ENCODE results near the gene EEF1A2.

The EEF1A2 gene

DNA sequence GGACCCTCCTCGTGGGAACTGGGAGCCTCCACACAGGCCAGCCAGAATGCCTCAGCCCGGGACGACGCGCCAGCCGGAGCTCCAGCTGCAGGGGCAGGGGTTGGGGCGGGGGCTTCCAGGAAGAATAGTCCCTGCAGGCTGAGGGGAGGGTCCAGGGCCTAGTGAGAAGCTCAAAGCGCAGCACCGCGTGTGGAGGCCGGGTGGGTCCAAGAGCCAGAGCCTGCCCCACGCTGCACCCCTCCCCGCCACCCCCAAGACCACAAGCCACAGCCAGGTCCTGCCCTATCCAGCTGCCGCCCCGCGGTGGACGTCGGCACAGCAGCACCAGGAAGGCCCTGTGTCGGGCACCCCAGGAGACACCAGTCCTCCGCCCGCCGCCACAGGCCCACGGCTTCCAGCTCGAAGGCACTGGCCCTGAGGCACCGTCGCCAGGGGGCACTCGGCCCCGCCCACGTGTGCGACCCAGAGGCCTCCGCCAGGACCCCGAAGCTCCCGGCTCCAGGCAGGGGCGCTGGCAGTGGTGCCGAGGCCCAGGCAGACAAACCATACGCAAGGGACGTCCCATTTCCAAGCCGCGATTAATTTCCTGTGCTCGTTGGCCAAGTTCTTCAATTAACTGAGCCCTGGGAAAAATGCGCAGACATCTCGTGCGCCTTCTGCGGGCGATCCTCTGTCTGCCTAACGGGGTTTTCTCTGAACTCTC lies 45.9 kb downstream of the EEF1A2 start:
- no peak for DNase-seq (ENCODE audit: low read depth in 2 of 2)

DNA sequence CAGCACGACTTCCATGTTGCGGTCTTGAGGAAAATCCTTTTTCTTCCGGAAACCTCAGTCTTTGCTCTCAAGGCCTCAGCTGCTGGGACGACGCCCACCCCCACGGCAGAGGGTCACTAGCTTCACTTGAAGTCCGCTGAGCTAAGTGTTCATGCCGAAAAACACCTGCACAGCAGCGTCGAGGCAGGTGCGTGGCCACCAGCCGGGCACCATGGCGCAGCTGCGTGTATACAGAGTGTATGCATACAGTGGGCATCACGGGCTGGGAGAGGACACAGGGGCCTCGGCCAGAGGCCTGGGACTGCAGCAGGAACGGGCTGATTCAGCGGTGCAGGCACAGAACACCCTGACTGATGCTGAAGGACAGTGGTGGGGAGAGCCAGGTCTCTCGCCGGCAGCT lies 46.5 kb downstream of the EEF1A2 start:
- no peak for DNase-seq (ENCODE audit: low read depth in 2 of 2)

DNA sequence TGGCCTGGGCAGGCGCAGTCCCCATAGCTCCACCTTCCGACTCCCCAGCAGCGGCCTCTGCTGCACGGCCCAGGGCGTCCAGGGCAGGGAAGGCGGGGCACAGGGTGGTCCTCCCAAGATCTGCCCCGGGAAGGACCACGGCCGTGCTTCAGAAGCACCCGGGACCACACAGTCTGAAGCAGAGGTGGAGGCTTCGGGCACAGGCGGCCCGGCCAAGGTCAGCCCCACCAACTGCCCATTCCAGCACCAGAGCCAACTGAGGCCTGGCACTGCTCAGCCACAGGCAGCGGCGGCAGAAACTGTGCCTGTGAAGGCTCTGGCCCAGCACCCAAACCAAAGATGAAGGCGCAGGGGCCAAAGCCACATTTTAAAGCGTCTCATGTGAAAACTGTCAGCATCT lies 47.1 kb downstream of the EEF1A2 start:
- DNase-seq (ENCODE audit: low read depth in 2 of 2) = no peak

DNA sequence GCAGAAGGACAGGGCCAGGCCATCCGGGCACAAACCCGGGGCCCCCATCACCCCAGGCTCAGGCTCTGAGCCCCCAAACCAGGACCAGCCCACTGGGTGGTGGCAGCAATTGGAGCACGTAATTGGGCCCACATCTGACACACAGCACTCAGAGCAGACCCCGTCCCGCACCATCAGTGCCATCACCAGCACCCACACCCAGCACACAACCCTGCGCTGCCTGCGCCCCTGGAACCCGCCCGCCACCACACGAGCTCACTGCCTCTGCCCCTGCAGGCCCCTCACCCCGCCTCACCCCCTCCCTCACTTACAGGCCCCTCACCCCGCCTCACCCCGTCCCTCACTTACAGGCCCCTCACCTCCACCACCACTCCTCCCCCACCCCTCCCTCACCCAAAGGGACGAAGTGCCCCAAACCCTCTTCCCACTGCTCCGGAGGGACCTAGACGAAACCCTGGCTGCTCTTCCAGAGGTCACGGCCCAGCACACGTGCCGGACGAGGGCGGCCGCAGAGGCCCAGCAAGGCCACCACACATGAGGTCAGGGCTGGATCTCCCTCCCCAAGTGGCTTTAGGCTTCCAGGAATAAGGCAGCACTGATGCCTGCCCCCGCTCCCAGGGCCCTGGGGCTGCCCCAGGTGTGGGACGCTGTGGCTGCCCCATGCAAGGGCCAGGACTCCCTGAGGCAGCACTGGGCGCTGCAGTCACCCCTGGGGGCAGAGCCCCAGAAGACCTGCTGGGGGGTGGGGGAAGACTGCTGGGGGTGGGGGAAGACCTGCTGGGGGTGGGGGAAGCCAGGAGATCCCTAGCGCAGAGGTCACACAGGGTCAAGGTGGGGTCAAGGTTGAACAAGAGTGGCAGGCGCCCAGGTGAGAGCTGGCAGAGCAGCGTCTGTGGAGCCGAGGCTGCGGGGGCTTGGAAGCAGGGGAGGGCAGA lies 48.8 kb downstream of the EEF1A2 start:
- DNase-seq (ENCODE audit: low read depth in 2 of 2) = no peak

DNA sequence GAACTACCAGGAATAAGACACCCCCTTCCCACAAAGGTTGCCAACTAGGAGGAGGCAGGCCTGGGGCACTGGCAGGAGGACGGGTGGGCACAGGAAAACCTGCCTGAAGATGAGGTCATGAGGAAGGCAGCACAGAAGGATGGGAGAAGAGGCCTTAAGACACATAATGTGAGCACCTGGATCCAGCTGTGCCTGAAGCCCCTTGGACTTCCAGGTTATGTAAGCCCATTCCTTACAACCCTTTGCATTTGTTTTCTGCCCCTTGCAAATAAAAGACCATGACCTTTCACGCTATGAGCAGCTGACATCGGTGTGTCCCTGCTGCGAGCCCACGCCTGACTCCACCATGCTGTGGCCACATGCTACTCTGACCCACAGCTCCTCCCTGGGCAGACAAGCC lies 49.9 kb downstream of the EEF1A2 start:
- DNase-seq (ENCODE audit: low read depth in 2 of 2) = no peak

DNA sequence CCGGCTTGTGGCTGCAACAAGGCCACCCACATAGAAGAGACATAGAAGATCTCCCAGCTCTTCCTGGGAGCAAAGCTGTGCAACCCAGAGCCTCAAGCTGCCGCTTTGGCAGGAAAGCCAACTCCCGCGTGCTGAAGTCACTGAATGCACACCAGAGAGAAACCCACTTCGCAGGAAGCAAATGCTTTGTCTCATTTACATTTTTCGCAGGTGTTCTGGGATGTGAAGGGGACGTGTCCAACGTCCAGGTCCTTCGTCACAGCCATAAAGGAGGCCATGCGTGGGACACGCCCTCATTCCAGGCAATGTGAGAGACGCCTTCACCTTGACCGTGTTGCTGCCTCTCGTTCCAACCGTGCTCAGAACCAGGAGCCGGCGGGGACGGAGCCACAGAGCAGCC lies 50.9 kb downstream of the EEF1A2 start:
- DNase-seq (ENCODE audit: low read depth in 2 of 2) = no peak

DNA sequence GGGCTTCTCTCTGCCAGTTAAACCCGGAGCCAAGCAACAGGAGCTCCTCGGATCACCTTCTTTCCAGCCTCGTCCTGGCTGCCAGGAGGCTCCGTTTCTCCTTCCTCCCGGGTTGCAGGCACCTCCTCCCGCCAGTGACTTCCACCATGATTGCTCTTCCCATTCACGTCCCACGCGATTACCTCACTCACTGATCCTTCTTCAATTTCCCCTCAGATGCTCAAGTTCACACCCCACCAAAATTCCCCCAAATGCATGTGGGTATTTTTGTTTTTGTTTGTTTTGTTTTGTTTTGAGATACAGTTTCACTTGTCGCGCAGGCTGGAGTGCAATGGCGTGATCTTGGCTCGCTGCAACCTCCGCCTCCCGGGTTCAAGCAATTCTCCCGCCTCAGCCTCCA lies 51.6 kb downstream of the EEF1A2 start:
- no peak for DNase-seq (ENCODE audit: low read depth in 2 of 2)

DNA sequence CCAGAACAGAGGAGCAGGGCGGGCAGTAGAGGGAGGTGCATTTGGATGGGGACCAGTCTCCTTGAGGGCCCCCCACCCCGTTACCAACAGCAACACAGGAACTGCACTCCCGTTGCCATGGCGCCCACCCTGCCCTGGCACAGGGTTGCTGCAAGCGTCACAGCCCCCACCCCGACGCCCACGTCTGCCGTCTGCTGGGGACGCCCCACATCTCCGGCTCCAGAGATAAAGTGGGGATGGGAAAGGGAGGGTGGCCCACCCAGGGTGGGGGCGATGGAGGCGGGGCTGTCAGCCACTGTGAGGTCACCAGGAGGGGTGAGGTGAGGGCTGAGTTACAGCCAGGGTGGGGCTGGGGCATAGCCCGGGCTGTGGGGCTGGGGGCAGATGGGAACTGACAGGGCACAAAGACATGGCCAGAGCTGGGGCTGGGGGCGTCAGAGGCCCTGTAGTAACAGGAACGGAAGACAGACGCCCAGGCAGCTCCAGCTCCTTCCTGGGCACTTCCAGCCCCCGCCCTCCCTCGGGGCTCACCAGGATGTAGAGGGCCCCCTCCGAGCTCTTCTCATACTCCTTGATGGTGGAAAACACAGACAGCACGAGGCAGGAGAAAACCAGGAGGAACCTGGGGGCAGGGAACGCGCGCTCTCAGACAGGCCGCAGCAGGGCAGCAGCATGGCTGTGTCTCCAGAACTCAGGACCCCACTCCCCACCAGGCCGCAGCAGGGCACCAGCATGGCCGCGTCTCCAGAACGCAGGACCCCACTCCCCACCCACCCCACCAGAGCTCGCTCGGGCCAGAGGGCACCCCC lies 52.5 kb downstream of the EEF1A2 start:
- no peak for DNase-seq (ENCODE audit: low read depth in 2 of 2)

DNA sequence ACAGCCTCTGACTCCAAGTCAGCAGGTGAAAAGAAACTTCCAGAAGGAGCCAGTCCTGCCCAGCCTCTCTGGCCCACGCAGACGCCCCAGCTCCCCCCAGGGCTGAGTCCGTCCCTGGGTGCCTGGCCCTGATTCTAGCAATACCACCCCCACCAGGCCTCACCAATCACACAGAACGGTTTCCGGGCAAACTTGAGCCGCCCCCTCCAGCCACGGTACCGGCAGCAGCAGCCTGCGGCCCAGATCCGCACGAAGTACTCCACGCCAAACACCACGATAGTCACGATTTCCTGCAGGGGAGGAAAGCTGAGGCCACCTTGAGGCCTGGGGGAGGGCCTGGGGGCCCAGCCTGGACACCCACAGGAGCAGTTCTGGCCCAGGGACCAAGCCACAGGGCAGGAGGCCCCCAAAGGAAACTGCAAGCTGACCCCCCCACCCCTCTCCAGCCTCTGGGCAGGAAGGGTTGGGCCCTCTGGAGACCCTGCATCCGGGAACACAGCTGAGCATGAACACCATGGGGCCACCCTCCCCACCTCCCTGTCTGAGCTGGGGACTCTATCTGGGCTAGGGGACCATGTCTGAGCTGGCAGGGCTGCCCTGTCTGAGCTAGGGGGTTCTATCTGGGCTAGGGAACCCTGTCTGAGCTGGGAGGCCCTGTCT lies 53.7 kb downstream of the EEF1A2 start:
- no peak for DNase-seq (ENCODE audit: low read depth in 2 of 2)

DNA sequence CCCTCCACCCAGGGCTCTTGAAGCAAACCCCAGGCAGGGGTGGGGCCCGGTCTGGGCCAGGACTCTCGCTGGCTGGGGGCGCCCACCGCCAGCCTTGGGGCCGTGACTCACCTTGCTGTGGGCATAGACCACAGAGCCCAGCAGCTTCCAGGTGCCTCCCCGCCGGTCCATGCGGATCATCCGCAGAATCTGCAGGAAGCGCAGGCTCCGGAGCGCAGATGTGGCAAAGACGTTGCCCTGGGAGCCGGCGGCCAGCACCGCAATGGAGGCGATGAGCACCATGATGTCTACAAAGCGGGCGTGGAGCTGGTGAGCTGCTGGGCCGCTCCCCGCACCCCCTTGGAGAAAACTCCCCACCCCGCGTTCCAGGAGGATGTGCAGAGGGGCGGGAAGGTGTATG lies 54.3 kb downstream of the EEF1A2 start:
- no peak for DNase-seq (ENCODE audit: low read depth in 2 of 2)

DNA sequence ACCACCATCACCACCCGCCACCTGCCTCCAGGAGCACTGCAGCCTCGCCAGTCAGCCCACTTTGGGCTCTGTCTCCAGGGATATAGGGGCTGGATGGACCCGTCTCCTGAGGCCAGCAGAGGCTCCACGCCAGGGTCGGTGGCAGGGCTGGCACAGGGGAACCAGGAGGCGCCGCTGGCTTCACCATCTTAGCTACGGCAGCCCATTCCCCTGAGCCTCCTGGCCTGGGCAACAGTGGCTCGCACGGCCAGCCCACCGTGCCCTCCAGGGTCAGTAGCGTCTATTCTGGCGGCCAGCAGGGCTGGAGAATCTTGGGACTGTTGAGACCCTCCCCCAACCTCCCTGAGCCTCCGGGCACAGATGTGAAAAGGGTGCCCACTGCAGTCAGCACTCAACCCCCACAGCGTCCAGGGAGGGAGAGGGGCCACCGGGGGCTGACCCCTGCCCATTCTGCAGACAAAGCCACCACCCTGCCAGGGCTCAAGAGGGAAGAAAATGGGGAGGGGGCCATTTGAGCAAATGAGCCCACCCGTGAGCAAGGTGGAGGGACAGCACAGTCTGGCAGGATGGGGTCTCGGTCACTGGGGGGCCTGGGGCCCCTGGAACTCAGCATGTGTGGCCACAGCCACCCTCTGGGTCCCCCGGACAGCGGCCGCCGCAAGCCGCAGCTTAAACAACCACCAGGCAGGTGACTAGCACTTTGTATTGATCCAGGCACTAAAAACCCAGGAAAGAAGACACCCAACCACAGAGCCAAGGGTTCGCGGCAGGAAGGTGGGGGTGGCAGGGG lies 55.1 kb downstream of the EEF1A2 start:
- no peak for DNase-seq (ENCODE audit: low read depth in 2 of 2)

DNA sequence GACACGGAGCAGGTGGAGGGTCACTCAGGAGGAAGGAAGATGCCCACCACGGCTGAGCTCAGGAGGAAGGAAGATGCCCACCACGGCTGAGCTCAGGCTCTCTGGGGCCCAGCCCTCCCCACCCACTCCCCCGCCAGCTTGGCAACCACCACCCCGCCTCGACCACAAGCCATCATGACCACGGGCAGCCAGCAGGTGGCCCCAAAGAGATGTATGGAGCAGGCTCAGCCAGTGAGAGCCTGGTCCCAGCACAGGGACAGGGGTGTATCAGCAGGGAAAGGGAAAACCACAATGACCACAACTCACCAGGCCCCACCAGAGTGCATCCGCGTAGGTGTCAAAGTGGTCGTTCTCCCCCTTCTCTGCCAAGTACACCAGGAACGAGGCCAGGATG lies 56.8 kb downstream of the EEF1A2 start:
- peak in 1 of 2 donors; percentile 26 for DNase-seq (ENCODE audit: low read depth in 2 of 2)

DNA sequence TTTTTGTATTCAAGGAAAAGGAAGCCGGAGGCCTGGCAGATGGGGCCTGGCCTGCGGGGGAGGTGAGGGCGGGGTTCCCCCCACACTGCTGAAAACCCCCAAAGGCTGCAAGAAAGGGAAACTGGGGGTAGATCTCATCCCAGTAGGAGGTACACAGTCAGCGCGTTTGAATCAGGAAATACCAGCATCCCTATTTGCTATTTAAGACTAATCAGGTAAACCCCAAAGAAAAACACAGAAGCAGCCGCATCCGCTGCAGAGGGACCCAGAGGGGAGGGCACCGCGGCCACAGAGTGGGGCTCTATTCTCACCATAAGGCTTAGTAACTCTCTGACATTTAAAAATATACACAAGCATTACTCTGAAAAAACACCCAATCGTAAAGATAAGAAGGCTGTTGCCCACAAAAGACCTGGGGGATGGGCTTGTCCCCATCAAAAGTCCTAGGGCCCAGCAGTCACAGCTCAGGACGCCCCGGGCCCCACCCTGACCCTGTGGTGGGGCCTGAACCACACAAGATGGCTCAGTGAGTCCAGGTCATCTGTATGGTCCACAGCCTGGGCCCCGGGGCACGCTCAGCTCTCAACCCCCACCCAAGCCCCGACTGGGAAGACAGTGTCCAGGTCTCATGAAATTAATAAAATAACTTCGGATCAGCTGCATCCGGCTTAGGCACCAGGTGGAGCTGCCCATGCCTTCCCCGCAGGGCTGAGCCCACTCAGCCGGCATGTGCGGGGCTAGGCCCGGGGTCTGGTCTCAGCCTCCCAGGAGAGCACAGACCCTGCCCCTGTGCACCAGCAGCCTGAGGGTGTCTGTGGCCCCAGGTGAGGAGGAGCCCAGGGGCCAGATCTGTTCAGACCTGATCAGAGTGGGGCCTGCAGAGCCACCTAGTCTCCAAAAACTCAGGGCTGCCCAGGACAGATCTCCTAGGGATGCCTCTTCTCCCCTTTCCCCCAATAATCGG lies 57.5 kb downstream of the EEF1A2 start:
- DNase-seq (ENCODE audit: low read depth in 2 of 2) = no peak

DNA sequence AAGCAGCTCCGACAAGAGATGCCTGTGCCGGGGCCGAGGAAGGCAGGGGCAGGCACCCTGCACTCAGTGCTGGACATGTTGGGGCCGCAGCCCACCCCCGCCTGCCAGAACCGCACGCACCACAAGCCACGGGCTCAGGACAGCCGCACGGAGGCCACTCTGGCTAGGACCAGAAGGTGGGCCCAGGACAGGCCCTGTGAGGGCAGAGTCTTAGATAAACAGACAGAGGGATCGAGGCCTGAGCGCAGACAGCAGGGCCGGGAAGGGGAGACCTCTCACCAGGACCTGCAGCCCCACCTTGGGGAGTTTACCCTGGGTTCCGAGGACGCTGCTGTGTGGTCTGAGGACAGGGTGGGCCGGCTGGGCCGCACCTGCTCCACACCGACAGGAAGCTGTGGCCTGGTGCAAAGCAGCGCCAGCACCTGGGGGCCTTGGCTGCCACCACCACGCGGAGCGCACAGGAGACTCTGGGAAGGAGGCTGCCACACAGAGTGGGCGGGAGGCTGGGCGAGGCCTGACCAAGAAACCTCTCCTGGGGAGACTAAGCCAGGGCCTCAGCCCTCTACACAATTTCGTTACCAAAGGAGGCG lies 58.4 kb downstream of the EEF1A2 start:
- no peak for DNase-seq (ENCODE audit: low read depth in 2 of 2)

DNA sequence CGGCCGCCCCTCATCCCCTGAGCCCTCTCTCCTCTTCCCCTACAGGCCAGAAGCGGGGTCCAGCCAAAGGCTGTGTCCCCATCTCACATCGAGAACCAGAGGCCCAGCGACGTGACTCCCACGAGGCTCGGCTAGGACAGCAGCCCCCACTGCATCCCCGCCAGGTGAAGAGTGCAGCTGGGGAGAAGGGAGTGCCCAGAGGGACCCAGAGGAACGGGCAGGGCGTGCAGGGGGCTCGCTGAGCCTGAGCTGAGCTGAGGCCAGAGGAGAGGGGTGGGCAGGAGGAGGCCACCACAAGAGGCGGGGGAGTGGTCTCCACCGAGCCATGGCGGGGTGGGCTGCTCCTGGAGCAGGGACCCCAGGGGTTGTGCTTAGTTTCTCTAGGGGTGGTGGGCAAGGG lies 59.0 kb downstream of the EEF1A2 start:
- no peak for DNase-seq (ENCODE audit: low read depth in 2 of 2)

DNA sequence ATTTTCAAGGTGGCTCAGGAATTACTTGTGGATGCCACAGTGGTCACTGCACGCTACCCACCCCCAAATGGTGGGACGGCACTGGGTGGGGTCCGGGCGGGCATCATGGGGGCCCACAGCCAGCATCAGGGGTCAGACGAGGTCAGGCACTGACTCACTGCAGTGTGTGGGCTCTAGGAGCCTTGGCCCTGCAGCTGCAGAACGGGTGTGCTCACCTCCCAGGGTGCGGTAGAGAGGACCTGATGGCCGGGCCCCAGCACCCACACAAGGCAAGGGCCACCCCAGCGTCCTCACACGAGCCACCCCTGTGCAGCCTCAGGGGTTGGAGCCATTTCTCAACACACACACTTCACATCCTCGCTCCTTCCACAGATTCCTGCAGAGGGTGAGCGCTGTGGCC lies 60.8 kb downstream of the EEF1A2 start:
- DNase-seq (ENCODE audit: low read depth in 2 of 2) = no peak
